Measurements from ENCODE around the gene SERGEF. TPM values are rescaled to one million over a fixed set of nuclear protein-coding genes. Genes with fewer than 3 reads are reported as not detected.

Gene SERGEF
- polyA plus RNA-seq, 3 donors = 14.3 to 33.7 (median 33.3) TPM

GRCh38 chr11:17780668-17781067, 232.2 kb downstream of the SERGEF start:
- Mint-ChIP-seq H3K27ac (no peak overlapping the region), H3K4me3 (no peak overlapping the region), H3K27me3 (ENCODE audit: low read depth in 3 of 3) (peaks cover 0 to 5% (median 2%) of the 10 kb centered on the region in 3 donors), H3K9me3 (peaks cover 0 to 2% (median 0%) of the 10 kb centered on the region in 7 donors), H3K36me3 (no peaks in the 10 kb centered on the region), H3K4me1 (no peaks in the 10 kb centered on the region)
- H3K27me3 ChIP-seq (ENCODE audit: control insufficient read depth in 2 of 2, insufficient read depth in 2 of 2, low read length in 2 of 2) = no peaks in the 10 kb centered on the region
- H3K27ac ChIP-seq (ENCODE audit: low read depth in 1 of 2, low read length in 2 of 2) = no peak overlapping the region
- WGBS (ENCODE audit: insufficient coverage) = 95% methylated on average over 15 of the region's 15 CpGs
- no peak overlapping the region for H3K4me3 ChIP-seq (replicated peaks in 1 of 3; ENCODE audit: low read depth in 2 of 3, low read length in 3 of 3)
- no peaks in the 10 kb centered on the region for H3K36me3 ChIP-seq (replicated peaks in 1 of 2; ENCODE audit: control insufficient read depth in 1 of 2, insufficient read depth in 2 of 2, low read length in 2 of 2)
- no peaks in the 10 kb centered on the region for H3K4me1 ChIP-seq (ENCODE audit: control insufficient read depth in 1 of 2, insufficient read depth in 2 of 2, low read length in 2 of 2)
- no peak for TF ChIP-seq CTCF (IDR thresholded peaks at IDR 0.05)
- no peak overlapping the region for H2AFZ ChIP-seq (ENCODE audit: insufficient read depth, low read depth, low read length, poor library complexity, severe bottlenecking)
- no peak overlapping the region for H3K4me2 ChIP-seq (replicated peaks; ENCODE audit: extremely low read depth, low read length, poor library complexity, severe bottlenecking)
- DNase-seq = no peak
- no peak overlapping the region for H3K9ac ChIP-seq (ENCODE audit: insufficient read depth, low read length, poor library complexity, severe bottlenecking)
- no peaks in the 10 kb centered on the region for H3K9me3 ChIP-seq (replicated peaks in 1 of 2; ENCODE audit: control insufficient read depth in 1 of 2, insufficient read depth in 1 of 2, low read length in 2 of 2)
- intact Hi-C loops (cut with micrococcal nuclease) = no loop called here
- no peaks in the 10 kb centered on the region for H3K79me2 ChIP-seq (ENCODE audit: insufficient read depth, low read length)
- H4K20me1 ChIP-seq (ENCODE audit: insufficient read depth, low read length) = no peaks in the 10 kb centered on the region

- 94% methylated on average over 13 of the region's 14 CpGs for WGBS (ENCODE audit: insufficient coverage)
- no peak overlapping the region for H3K4me2 ChIP-seq (replicated peaks; ENCODE audit: extremely low read depth, low read length, poor library complexity, severe bottlenecking)
- peaks cover 0 to 2% (median 0%) of the 10 kb centered on the region in 7 donors for H3K9me3 Mint-ChIP-seq
- no peaks in the 10 kb centered on the region for H3K9me3 ChIP-seq (replicated peaks in 1 of 2; ENCODE audit: control insufficient read depth in 1 of 2, insufficient read depth in 1 of 2, low read length in 2 of 2)
- no peaks in the 10 kb centered on the region for H3K4me1 ChIP-seq (ENCODE audit: control insufficient read depth in 1 of 2, insufficient read depth in 2 of 2, low read length in 2 of 2)
- intact Hi-C loops (cut with micrococcal nuclease) = no loop called here
- no peaks in the 10 kb centered on the region for H3K36me3 Mint-ChIP-seq
- H3K4me3 ChIP-seq (replicated peaks in 1 of 3; ENCODE audit: low read depth in 2 of 3, low read length in 3 of 3) = no peak overlapping the region
- peak overlapping the region in 1 of 2 donors; percentile 4 for H3K4me3 Mint-ChIP-seq
- H3K79me2 ChIP-seq (ENCODE audit: insufficient read depth, low read length) = no peaks in the 10 kb centered on the region
- no peaks in the 10 kb centered on the region for H3K36me3 ChIP-seq (replicated peaks in 1 of 2; ENCODE audit: control insufficient read depth in 1 of 2, insufficient read depth in 2 of 2, low read length in 2 of 2)
- H2AFZ ChIP-seq (ENCODE audit: insufficient read depth, low read depth, low read length, poor library complexity, severe bottlenecking) = no peak overlapping the region
- no peak overlapping the region for H3K9ac ChIP-seq (ENCODE audit: insufficient read depth, low read length, poor library complexity, severe bottlenecking)
- no peak overlapping the region for H3K27ac Mint-ChIP-seq
- H4K20me1 ChIP-seq (ENCODE audit: insufficient read depth, low read length) = no peaks in the 10 kb centered on the region
- H3K27me3 ChIP-seq (ENCODE audit: control insufficient read depth in 2 of 2, insufficient read depth in 2 of 2, low read length in 2 of 2) = no peaks in the 10 kb centered on the region
- peaks cover 0 to 5% (median 2%) of the 10 kb centered on the region in 3 donors for H3K27me3 Mint-ChIP-seq (ENCODE audit: low read depth in 3 of 3)
- no peaks in the 10 kb centered on the region for H3K4me1 Mint-ChIP-seq
- no peak overlapping the region for H3K27ac ChIP-seq (ENCODE audit: low read depth in 1 of 2, low read length in 2 of 2)
- no peak for TF ChIP-seq CTCF (IDR thresholded peaks at IDR 0.05)
- no peak for DNase-seq
Observed at GRCh38 chr11:17779861-17780594, 232.8 kb downstream of the SERGEF start.

Data from CD14-positive monocyte (primary cell).